HL-60 (cell line): Measurements from ENCODE around the gene CCM2.

Experiments
- DNase-seq, 2 experiments: peaks; one replicate each; pipeline ENCODE4 v3.0.0-alpha.2; 2010 to 2020; ENCODE audit warnings: low read depth in 1 of 2, low spot score in 1 of 2
- H3K27ac ChIP-seq: fragments of 250-450 bp; sonication (Bioruptor Pico); replicated peaks from 2 replicates; pipeline ENCODE4 v1.5.1; 2020; ENCODE audit warnings: mild to moderate bottlenecking, moderate library complexity
- H3K27me3 ChIP-seq: fragments of 250-450 bp; sonication (Bioruptor Pico); 2 replicates; pipeline ENCODE4 v1.5.1; 2021; ENCODE audit warnings: mild to moderate bottlenecking, moderate library complexity; ENCODE audit not compliant: insufficient read depth, poor library complexity, severe bottlenecking
- H3K4me3 ChIP-seq: replicated peaks from 2 replicates; pipeline ENCODE4 v1.5.1; 2011; ENCODE audit warnings: mild to moderate bottlenecking, control low read depth, low read length; ENCODE audit not compliant: insufficient read depth
- CTCF ChIP-seq: IDR thresholded peaks from one replicate; pipeline ENCODE4 v1.5.1; 2011; ENCODE audit warnings: low read length, control low read depth, inconsistent platforms; ENCODE audit not compliant: insufficient read depth
- GABPA ChIP-seq: IDR thresholded peaks from 2 replicates; pipeline ENCODE4 v1.6.1; 2012; ENCODE audit warnings: low read depth
- POLR2AphosphoS5 ChIP-seq: IDR thresholded peaks from 2 replicates; pipeline ENCODE4 v1.6.1; 2012; ENCODE audit warnings: low read depth
- REST ChIP-seq: IDR thresholded peaks from 2 replicates; pipeline ENCODE4 v1.6.1; 2012; ENCODE audit warnings: low read depth; ENCODE audit not compliant: insufficient replicate concordance
- SPI1 ChIP-seq: IDR thresholded peaks from 2 replicates; pipeline ENCODE4 v1.6.1; 2012; ENCODE audit warnings: low read depth, mild to moderate bottlenecking, borderline replicate concordance

Gene CCM2

GRCh38 chr7:44969049-44969700 lies 30.8 kb upstream of the CCM2 start:
- no peak for TF ChIP-seq GABPA
- no peak for TF ChIP-seq SPI1
- no peak for TF ChIP-seq CTCF
- no peak; the same call in 1 of the 2 replicates for TF ChIP-seq POLR2AphosphoS5
- TF ChIP-seq REST, result no peak
- DNase-seq, result no peak
- Histone ChIP-seq H3K4me3 (no peak overlapping the region), H3K27me3 (no peaks in the 10 kb centered on the region), H3K27ac (no peak overlapping the region)

GRCh38 chr7:44969701-44970522 lies 30.1 kb upstream of the CCM2 start:
- Histone ChIP-seq H3K27me3 (no peaks in the 10 kb centered on the region), H3K4me3 (no peak overlapping the region), H3K27ac (no peak overlapping the region)
- TF ChIP-seq POLR2AphosphoS5 (peak; percentile 46; the same call in 1 of the 2 replicates), GABPA (no peak), REST (no peak)
- DNase-seq, result no peak

- no peak overlapping the region for H3K4me3 ChIP-seq
- no peaks in the 10 kb centered on the region for H3K27me3 ChIP-seq
- TF ChIP-seq CTCF, result no peak
- no peak for TF ChIP-seq POLR2AphosphoS5
- TF ChIP-seq REST, result no peak
- no peak for TF ChIP-seq SPI1
- no peak for TF ChIP-seq GABPA
- DNase-seq, result no peak
- H3K27ac ChIP-seq, result no peak overlapping the region
Observed at GRCh38 chr7:44970523-44971051, 29.4 kb upstream of the CCM2 start.
